HG03378 (cell line): ENCODE data around the gene DMRTB1.

ENCODE experiments used
- ATAC-seq: cut with Tn5 transposase; IDR thresholded peaks from one replicate; pipeline ENCODE4 v1.9.1; 2021; ENCODE audit warnings: mild to moderate bottlenecking, moderate library complexity; ENCODE audit not compliant: unreplicated experiment

The DMRTB1 gene

DNA sequence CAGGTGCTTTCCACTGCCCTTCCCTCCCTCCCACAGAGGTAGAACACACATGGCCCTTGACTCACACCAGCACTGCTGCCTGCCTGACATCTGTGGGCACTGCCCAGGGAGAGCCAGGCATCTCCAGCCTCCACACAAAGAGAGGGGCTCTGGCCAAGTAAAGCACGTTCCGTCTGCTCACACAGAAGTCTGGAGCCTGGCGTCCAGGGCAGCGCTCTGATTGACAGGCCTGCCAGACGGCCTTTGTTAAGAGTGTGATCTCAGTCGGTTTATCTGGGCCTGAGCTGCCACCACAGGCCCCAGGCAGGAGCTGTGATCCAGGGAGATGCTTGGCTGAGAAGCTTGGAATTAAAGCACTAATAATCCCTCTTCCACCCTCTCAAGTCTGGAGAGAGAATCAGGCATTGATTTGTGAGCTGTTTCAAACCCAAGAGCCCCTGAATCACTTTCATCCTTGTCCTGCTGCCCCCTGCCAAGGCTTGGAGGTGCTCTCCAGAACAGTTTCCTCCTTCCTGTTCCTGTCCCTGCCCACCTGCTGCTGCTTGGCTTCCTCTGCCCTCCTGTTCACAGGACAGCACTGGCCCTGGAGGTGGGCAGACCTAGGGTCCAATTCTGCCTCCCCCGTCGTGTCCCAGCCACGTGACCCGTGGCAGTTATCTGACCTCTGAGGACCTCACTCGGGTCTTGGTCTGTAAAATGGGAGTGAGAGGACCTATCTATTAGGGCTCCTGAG lies 3.7 kb downstream of the DMRTB1 start:
- no peak for ATAC-seq

DNA sequence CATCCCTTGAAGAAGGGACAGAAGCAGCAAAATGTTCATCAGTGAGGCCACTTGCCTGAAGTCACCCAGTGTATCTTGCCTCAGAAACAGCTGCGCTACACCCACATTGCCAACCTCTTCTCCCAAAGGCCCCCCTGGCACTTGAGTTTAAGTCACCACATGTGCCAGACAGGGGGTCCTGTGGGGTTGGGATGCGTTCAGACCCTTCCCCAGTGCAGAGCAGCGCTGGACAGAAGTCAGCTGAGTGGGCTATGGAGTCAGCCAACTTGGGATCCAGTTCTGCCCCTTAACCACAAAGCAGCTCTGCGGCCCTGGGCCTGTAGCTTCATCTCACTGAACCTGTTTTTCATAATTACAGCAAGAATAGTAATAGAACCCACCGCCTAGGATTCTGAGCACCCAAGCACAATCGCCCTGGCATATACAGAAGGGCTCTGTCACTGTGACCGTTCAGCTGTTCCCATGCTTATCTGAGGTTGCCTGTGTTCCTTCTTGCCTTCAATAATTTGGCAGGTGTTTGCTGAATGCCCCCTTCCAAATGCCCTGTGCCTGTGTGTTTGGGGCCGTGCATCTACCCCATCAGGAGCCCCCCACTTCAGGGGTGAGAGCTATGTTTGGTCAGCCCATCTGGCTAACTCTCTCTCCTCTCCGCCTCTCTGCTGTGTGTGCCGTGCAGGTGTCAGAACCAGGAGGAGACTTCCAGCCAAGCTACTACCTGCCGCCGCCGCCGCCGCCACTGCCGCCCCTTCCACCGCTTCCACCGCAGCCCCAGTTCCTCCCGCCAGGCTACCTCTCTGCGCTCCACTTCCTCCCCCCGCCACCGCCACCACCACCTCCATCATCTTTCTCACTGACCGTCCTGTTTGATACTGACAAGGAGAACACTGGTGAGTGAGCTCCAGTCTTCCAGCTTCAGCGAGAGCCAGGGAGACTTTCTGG lies 5.0 kb downstream of the DMRTB1 start:
- ATAC-seq = no peak

DNA sequence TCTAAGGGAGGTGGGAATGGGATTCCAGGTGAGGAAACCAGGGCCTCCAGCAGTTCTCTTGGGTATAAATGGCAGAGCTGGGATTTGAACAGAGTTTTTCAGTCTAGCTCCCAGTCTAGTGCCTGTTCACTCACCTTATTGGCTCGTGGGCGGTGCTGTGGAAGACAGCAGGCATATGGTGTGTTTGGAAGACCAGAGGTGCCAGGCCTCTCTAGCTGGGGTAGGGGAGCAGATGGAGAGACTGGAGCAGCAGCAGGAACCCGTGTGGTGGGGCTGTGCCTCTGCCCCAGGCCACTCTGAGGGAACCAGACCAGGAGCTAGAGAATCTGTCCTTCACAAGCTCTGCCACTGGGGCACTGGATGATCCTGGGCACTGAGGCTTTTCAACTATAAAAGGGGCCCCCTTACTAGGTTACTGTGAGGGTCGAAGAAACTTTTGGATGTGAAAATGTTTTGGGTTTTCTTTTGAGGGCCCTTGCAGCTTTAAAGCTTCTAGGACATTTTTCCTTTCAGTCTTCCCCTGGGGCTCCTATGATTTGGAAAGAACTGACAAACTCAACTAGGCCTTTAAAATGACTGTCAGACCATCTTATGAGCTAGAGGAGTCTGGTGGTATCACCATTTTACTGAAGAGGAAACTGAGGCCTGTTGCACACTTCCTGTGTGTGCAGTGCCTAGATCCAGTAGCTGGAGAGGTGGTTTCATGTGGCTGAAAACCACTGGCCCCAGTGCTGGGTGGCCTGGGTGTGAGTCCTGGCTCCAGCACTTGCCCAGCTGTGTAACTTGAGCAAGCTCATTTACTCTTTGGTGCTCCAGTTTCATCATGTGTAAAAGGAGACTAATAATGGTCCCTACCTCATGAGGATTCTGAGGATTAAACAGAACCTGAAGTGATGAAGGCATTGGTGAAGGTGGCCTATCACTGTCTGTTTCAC lies 6.1 kb downstream of the DMRTB1 start:
- ATAC-seq = no peak

DNA sequence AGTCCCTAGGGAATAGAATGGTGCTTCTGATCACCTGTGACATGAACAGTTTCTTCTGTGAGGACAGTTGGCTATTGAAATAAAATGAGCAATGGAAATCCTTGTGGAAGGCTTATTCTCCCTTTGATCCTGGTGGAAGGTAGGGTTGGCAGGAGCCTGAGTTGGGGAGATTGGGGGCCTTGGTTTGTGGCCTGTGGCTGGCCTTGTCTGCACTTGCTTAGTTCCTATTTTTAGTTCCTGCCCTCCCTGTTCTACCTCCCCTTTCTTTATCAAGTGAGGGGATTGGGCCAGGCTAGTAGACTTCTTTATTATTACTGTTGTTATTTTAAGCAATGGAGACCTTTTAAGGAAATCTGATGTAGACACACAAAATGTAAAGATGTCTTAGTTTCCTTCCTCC lies 8.2 kb downstream of the DMRTB1 start:
- no peak for ATAC-seq

DNA sequence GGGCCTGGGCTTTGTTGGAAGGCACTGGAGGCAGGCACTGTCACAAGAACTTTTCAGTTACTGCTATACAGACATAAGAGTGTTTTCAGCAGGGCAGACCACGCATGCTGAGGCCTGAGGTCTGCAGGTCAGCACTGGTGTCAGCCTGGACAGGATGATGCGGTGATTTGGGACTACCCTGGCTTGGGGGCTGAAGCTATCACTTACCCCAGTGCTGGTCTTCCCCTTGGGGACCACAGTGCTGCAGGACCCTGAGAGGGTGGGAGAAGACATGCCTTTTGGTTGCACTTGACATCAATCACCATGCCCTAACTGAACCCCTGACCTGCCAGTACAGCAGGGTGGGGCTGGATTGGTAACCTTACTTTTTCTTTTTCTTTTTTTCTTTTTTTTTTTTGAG lies 9.2 kb downstream of the DMRTB1 start:
- ATAC-seq = no peak

DNA sequence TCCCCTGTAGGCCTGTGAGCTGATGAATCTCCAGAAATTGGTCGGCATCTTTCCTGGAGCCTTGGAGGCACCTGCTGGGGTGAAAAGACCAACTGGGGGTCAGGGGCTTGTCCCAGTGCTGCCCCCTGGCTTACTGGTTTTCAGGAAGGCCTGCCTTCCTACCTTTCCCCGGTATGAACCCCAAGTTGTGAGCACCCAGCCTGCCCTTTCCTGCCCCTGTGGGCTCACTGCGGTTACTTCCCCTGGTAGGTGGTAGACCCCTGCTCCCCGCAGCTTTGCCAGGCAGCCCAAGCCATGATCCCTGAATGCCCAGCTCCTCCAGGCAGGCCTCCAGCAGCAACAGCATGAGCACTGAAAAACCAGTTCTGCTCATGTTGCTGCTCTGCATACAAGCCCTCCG lies 10.2 kb downstream of the DMRTB1 start:
- no peak for ATAC-seq

DNA sequence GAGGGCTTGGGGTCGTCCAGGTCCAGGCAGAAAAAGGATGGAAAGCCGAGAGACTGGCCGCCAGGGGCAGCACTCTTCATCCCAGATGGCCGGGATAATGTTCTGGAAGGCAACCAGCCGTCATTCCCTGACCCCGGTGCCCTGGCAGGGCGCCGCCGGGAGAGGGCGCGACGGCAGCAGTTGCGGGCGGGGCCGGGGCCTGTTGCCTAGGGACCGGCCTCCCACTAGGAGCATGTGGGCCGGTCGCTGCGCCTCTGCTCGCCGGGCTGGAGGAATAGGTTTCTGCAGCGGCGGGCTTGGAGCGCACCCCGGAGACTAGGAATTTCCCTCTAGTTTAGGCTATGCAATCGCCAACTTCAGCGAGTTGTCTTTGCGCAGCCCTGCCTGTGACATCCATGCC lies 11.0 kb downstream of the DMRTB1 start:
- no peak for ATAC-seq

DNA sequence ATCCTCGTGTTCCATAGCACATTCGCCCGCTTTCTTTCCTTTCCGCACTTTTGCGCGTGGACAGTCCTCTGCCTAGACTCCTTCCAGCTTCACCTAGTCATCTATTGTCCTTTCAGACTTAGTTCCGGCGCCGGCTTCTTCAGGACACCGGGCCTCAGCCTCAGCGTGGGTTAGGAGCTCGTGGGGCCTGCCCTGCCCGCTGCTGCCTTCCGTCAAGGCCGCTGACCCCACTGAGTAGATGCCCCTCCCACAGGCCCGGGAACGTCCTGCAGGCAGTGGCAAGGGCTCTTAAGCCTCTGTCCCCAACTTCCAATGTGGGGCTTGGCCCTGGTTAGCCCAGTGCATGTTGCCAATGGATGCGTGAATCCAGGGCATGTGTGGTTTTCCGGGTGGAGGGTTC lies 11.4 kb downstream of the DMRTB1 start:
- no peak for ATAC-seq

DNA sequence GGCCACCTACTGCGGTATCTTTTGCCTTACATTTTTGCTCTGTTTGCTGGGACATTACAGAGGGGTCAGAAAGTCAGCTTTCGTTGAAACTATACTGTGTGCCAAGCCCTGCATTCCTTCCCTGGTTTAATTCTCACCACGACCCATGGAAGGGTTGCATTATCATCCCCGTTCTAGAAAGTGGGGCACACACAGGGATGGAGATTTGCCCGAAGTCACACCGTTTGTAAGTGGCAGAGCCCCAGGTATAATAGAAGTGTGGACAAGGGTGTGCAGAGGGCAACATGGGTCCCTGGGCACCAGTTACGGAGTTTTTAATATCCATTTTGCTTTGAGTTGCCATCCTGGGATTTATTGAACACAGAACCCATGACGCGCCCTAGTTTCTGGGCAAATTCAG lies 11.8 kb downstream of the DMRTB1 start:
- no peak for ATAC-seq

DNA sequence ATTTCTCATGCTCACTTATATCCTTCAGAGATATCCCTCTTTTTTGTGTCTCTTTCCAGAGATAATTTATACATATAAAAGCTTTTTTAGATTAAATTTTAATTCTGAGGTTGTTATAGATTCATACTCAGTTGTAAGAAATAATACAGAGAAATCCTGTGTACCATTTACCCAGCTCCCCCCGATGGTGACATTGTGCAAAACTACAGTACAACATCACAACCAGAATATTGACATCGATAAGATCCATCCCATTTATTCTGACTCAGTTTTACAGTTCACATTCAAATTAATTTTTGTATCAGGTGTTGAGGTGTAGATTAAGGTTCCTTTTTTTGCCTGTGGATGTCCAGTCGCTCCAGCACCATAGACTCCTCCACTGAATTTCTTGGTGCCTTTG lies 14.3 kb downstream of the DMRTB1 start:
- no peak for ATAC-seq

DNA sequence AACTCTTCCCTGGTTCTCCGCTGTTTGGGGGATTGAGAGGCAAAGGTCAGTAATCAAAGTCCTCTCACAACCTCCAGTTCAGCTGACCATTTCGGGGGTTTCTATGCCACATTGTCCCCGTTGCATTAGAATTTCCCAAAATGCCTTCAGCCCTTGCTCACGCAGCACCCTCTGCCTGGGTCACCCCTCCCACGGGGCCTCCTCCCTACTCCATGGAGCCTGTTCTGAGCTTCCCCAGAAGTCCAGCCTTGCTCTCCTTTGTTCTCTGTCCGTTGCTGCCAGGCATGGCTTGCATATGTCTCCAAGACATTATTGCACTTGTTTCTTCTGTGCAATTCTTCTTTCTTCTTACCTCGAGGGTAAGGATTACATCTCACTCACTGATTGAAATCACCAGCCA lies 16.5 kb downstream of the DMRTB1 start:
- ATAC-seq = no peak

DNA sequence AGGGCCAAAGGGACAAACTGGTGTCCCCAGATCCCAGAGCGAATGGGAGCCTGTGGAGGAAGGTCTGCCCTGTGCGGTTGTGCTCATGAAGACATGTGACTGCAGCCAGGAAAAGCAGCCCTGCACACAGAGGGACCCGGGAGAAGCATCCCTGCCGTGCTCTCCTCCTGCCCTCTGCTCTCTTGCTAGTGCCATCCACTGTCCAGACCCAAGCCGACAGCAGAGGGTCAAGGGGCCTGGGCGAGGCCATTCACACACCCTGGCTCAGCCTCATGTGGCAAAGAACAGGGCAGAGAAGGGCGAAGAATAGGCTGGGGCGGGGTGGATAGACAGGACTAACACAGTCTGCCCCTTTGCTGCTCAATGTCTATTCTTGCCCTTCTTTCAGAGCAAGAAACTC lies 17.4 kb downstream of the DMRTB1 start:
- no peak for ATAC-seq

DNA sequence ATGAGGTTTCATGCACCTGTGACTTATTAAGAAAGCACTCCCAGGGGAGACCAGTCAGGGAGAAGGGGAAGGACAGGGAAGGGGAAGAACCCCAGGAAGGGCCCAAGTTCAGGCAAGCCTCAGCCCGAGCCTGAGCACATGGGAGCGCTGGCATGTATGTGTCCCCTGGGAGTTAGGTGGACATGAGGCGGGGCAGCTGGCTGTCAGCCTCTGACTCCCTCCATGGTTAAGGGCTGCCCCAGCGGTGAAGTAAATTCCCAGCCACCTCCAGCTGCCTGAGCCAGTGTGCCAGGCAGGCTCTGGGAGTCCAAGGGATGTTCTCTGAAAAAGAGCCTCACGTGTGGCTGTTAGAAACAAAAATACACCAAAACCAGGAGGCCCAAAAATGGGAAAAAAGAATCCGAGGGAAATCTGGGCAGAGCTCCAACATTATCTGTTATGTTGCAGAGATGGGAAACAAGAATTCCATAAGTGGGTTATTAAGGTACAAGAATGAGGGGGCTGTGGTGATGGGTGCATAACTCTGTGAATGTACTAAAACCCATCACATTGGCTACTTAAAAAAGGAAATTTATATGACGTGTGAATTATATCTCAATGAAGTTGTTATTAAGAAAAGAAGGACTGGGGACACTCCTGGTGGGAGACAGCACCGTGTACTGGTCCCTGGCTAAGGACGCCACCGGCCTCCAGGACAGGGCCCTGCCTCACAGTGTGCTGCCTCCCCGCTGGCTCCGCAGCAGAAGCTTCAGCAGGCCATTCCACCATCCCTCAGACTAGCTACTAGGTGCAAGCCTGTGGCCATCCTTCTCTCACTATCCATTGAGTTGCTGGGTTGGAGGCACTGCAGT lies 18.7 kb downstream of the DMRTB1 start:
- no peak for ATAC-seq

DNA sequence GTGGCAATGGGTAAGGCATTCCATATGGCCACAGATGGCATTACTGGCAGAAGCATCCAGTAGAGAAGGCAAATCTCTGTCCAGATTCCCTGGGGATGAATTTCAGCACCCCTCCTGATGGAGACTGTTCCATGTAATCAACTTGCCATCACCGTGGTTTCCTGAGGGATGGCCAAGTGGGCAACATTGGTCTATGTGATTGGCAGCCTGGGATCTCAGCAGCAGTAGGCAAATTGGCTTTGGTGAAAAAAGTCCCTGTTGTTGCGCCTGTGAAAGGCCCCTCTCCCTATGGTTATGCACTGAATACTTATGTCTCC lies 19.3 kb downstream of the DMRTB1 start:
- ATAC-seq = no peak

DNA sequence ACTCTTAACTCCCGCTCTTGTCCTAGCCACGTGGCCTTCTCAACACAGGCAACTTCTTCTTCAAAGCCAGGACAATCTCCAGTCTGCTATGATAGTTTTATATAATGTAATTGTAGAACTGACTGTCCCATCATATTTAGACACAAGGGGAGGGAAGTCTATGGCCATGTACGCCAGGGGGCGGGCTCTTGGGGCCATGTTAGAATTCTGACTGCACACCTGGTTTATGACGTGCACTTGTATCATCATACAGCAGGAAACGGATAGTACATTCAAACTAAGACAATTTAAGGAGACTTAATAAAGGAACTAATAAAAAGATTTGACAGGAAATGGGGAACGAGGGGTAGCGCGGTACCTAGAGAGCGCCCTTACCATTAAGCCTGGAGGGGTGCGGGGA lies 21.5 kb downstream of the DMRTB1 start:
- ATAC-seq = no peak

DNA sequence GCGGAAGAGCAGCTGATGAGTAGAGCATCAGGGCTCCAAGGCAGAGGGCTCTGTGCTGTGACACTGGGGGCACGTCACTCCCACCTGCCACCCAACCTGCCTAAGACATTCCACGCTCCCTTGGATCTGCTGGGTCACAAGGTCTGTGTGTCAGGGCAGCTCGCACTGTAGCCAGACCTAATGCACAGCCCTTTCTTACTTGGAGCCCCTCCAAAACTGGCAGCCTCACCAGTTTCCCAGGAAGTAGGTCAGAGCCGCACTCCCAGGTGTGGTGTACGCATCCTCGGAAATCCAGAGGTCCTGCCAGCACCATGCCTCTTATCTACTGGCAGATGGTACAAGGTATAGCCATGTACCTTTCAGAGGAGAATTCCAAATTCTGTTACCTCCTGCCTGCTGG lies 22.3 kb downstream of the DMRTB1 start:
- no peak for ATAC-seq

DNA sequence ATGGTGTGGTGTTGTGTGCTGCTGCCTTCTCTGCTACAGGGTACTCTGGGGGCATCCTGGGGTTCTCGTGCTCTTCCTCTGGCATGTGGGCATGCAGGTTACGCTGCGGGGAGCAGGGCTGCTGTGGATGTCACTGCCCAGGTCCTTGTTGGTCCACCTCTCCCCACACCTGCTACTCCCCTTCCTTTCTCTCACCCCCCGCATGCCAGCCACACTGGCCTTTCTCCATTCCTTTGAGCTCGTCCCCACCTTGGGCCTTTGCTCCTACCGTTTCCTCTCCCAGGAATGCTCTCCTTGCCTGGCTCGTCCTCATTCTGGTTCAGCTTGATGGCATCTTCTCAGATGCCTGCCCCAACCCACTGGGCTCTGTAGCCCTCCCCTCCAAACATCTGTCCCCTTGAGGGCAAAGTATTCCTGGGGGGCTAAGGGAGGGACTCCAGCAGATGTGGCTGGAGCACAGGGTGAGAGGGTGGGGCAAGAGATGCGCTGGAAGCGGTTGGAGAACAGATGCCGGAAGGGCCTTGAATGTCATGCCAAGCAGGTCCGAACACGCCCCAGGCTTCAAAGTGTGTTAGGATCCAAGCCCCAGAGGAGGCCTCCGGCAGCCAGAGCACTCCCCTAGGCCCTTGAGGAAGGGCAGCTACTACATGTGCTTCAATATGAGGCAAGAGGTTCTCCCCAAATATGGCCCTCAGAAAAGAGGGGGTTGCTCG lies 23.4 kb downstream of the DMRTB1 start:
- ATAC-seq = no peak

DNA sequence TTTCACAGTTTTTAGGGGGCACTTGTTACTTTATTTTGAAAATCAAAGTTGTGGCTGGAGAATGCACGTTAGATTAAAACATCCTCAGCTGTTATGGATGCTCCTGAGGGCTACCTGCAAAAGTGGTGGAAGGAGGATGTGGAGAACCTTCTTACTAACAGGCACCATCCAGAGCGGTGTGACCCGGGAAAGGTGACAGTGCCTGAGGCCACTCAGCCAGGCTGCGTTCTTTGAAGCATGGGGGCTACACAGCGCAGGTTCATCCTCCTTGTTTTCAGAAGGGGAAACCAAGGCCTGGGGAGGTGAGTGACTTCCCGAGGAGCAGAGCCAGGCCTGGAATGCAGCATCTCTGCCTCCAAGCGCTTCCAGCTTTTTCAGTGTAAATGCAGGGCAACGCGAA lies 24.0 kb downstream of the DMRTB1 start:
- no peak for ATAC-seq

DNA sequence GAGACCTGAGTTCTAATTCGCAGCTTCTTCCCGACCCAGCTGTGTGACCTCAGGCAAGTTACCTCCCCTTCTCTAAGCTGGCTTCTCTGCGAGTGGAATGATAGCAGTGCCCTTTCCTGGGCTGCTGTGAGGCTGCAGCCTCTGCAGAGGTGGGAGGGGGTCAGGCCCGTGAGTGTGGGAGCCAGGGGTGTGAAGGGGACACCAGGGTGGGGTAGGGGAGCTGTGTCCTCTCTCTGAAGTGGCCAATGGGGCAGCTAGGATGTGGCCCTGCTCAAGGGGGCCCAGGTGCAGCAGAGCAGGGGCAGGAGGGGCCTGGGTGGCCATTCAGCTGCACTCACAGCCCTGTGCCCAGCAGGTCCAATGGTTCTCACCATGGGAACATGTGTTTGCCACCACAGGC lies 24.5 kb downstream of the DMRTB1 start:
- no peak for ATAC-seq
